ENCODE data around the gene ATXN7. TPM values are rescaled to one million over a fixed set of nuclear protein-coding genes. Genes with fewer than 3 reads are reported as not detected.

Gene ATXN7
- total RNA-seq, 1 experiment from 2014 or later, result 36.7 TPM

DNA sequence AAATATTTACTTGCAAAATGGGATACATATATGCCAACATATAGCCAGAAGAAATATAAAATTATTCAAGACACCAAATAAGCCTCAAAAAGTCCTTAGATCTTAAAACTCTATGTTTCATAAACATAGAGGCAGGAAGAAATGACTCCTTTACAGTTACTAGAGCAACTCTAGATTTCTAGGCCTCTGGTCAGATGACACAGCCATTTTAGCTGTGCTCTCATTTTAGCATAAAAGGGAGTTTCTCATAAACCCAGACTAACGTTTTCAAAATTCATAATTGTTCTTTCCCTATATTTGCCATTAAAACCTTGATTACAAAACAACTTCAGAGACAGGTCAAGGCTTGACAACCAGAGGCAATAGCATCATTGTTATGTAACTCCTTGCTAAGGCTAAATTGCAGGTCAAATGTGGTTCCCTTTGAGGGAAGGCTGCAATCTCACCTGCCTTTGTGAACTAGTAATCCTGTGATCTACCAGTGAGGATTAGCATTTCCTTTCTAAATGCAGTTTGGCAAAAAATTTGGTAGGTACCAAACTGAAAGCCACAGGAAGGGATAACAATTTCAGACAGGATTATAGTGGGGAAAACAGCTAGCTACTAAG is 8.2 kb upstream of the ATXN7 start:
- DNase-seq (ENCODE audit: unreplicated experiment), result peak; percentile 44
- CTCF ChIA-PET, result no interaction called here
- Mint-ChIP-seq H3K4me3 (ENCODE audit: unreplicated experiment) (no peak overlapping the region), H3K27ac (ENCODE audit: low read depth, unreplicated experiment) (no peak overlapping the region), H3K36me3 (ENCODE audit: insufficient read depth, unreplicated experiment) (peaks cover 20% of the 10 kb centered on the region), H3K9me3 (ENCODE audit: unreplicated experiment) (no peaks in the 10 kb centered on the region), H3K4me1 (ENCODE audit: insufficient read depth, unreplicated experiment) (peaks cover 24% of the 10 kb centered on the region), H3K27me3 (ENCODE audit: insufficient read depth, unreplicated experiment) (no peaks in the 10 kb centered on the region)
- POLR2A ChIA-PET, result interaction anchor here (1.0 to 2.0 kb wide), 4 partner anchors 9 to 329 kb away, joined by 3 to 5 read pairs (median 3); no protein-coding TSS in a partner anchor
- intact Hi-C loops (cut with micrococcal nuclease), result no loop called here
- TF ChIP-seq, protein P1, sequence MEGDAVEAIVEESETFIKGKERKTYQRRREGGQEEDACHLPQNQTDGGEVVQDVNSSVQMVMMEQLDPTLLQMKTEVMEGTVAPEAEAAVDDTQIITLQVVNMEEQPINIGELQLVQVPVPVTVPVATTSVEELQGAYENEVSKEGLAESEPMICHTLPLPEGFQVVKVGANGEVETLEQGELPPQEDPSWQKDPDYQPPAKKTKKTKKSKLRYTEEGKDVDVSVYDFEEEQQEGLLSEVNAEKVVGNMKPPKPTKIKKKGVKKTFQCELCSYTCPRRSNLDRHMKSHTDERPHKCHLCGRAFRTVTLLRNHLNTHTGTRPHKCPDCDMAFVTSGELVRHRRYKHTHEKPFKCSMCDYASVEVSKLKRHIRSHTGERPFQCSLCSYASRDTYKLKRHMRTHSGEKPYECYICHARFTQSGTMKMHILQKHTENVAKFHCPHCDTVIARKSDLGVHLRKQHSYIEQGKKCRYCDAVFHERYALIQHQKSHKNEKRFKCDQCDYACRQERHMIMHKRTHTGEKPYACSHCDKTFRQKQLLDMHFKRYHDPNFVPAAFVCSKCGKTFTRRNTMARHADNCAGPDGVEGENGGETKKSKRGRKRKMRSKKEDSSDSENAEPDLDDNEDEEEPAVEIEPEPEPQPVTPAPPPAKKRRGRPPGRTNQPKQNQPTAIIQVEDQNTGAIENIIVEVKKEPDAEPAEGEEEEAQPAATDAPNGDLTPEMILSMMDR (IDR thresholded peaks at IDR 0.05; ENCODE audit: unreplicated experiment), result no peak
- BruUV-seq (replicated peaks), result no TSS peak

DNA sequence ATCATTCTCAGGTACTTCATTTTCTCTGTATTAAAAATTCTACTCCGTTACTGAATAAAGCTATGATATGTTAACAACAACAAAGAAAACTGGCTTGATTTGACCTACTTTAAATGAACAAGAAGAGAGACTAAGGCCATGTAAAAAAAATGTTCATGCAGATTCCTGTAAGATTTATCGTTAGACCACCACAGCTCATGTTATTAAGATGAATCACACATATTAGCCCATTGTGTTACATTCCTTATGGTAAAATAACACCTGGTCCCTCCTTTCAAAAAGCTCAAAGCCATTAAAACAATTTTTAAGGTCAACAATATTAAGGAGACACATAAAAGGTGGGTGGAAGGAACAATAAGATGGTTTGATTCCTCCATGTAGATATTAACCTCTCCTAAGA is 6.4 kb upstream of the ATXN7 start:
- H3K4me3 Mint-ChIP-seq (ENCODE audit: unreplicated experiment), result no peak overlapping the region
- H3K27me3 Mint-ChIP-seq (ENCODE audit: insufficient read depth, unreplicated experiment), result no peaks in the 10 kb centered on the region
- POLR2A ChIA-PET, result no interaction called here
- no peaks in the 10 kb centered on the region for H3K9me3 Mint-ChIP-seq (ENCODE audit: unreplicated experiment)
- H3K27ac Mint-ChIP-seq (ENCODE audit: low read depth, unreplicated experiment), result no peak overlapping the region
- no peak for DNase-seq (ENCODE audit: unreplicated experiment)
- peaks cover 42% of the 10 kb centered on the region for H3K4me1 Mint-ChIP-seq (ENCODE audit: insufficient read depth, unreplicated experiment)
- H3K36me3 Mint-ChIP-seq (ENCODE audit: insufficient read depth, unreplicated experiment), result peaks cover 12% of the 10 kb centered on the region
- TF ChIP-seq, protein P1 (IDR thresholded peaks at IDR 0.05; ENCODE audit: unreplicated experiment), result no peak
- no TSS peak for BruUV-seq (replicated peaks)
- CTCF ChIA-PET, result interaction anchor here (0.6 kb wide), 1 partner anchor 136 kb away, joined by 3 read pairs; no protein-coding TSS in a partner anchor
- intact Hi-C loops (cut with micrococcal nuclease), result no loop called here

DNA sequence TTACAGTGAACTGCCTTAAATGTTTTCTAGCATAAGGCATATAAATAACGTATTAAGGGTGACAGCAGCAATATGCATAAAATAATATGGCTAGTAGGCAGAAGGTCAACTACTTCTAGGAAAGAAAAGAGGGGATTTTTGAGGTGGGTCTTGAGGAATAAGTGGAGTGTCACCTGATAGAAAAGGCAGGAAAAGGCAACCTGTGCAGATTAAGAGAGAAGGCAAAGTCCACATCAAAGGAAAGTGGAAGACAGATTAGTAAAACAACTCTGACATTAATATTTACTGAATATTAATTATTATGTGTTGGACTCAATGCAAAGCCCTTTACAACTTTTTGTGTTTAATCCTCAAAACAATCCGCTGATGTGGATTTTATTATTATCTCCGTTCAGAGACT is 2.9 kb upstream of the ATXN7 start:
- DNase-seq (ENCODE audit: unreplicated experiment), result no peak
- CTCF ChIA-PET, result no interaction called here
- TF ChIP-seq, protein P1 (IDR thresholded peaks at IDR 0.05; ENCODE audit: unreplicated experiment), result no peak
- H3K36me3 Mint-ChIP-seq (ENCODE audit: insufficient read depth, unreplicated experiment), result peaks cover 6% of the 10 kb centered on the region
- intact Hi-C loops (cut with micrococcal nuclease), result no loop called here
- POLR2A ChIA-PET, result no interaction called here
- no peaks in the 10 kb centered on the region for H3K27me3 Mint-ChIP-seq (ENCODE audit: insufficient read depth, unreplicated experiment)
- peak overlapping the region; percentile 43 for H3K27ac Mint-ChIP-seq (ENCODE audit: low read depth, unreplicated experiment)
- no peak overlapping the region for H3K4me3 Mint-ChIP-seq (ENCODE audit: unreplicated experiment)
- H3K4me1 Mint-ChIP-seq (ENCODE audit: insufficient read depth, unreplicated experiment), result peaks cover 50% of the 10 kb centered on the region
- BruUV-seq (replicated peaks), result no TSS peak
- H3K9me3 Mint-ChIP-seq (ENCODE audit: unreplicated experiment), result no peaks in the 10 kb centered on the region

DNA sequence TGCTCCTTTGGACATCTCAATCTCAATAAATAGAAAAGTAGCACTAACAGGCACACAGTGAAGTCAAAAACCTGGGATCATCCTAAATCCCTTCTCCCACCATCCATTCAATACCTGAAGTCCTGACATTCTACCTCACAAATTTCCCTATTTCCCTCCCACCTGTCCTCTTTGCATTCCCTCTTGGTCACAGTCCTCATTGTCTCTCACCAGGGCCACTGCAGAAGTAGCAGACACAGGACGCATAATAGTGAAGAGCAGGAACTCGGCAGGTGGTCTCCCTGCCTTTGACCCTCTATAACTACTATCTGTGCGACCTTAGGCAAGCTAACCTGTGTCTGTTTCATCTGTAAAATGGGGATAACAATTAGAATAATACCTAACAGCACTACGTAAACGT is 2.4 kb upstream of the ATXN7 start:
- DNase-seq (ENCODE audit: unreplicated experiment), result no peak
- Mint-ChIP-seq H3K4me1 (ENCODE audit: insufficient read depth, unreplicated experiment) (peaks cover 49% of the 10 kb centered on the region), H3K36me3 (ENCODE audit: insufficient read depth, unreplicated experiment) (peaks cover 7% of the 10 kb centered on the region), H3K27me3 (ENCODE audit: insufficient read depth, unreplicated experiment) (no peaks in the 10 kb centered on the region), H3K9me3 (ENCODE audit: unreplicated experiment) (no peaks in the 10 kb centered on the region), H3K27ac (ENCODE audit: low read depth, unreplicated experiment) (no peak overlapping the region), H3K4me3 (ENCODE audit: unreplicated experiment) (no peak overlapping the region)
- TF ChIP-seq, protein P1 (IDR thresholded peaks at IDR 0.05; ENCODE audit: unreplicated experiment), result no peak
- CTCF ChIA-PET, result interaction anchor here (0.7 kb wide), 1 partner anchor 109 kb away, joined by 3 read pairs; no protein-coding TSS in a partner anchor
- intact Hi-C loops (cut with micrococcal nuclease), result no loop called here
- no TSS peak for BruUV-seq (replicated peaks)
- POLR2A ChIA-PET, result no interaction called here

All from MCF 10A (cell line).